Measurements from ENCODE around the gene LRRC8C. TPM values are rescaled to one million over a fixed set of nuclear protein-coding genes. Genes with fewer than 3 reads are reported as not detected.

Gene LRRC8C
- total RNA-seq, 2 donors from 2014 or later, result 9.0 to 11.5 TPM

DNA sequence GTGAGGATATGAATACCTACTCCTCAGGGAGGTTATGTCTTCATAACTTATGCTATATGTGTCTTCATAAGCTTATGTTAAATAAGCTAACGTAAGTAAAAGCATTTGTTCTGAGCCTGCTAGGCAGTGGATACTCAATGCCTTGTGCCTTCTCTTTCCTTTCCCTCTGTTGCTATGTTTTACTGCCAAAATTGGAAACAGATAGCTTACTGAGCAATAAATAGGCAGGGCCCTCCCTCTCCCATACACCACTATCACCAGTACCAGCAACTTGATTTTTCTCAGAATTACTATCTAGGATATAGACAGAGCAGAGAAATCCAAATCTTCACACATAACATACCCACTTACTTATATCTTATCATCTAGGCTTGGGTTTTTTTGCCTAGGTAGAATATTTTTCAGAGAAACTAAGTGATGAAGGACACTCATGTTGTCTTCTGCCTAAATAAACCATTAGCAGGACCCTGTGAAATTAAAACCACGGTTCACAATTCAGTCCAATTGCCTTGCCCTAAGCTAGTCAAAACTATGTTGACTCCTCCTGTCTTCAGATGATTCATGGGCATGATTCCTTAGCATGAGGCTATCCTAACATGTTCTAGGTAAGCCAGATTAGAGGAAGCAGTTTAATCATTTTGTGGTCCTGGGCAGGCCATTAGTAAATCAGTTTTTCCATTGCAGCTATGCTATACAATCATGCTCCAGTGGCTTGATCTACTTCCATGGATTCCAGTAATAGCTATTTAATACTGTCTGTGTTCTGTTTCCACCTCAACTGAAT is 15.9 kb upstream of the LRRC8C start:
- no peaks in the 10 kb centered on the region for H3K27me3 ChIP-seq
- no peaks in the 10 kb centered on the region for H3K36me3 ChIP-seq
- no peak for TF ChIP-seq CTCF (IDR thresholded peaks at IDR 0.05)
- peaks cover 0 to 32% of the 10 kb centered on the region in 2 donors for H3K4me1 ChIP-seq
- DNase-seq (ENCODE audit: low spot score), result no peak
- H3K9me3 ChIP-seq, result no peaks in the 10 kb centered on the region
- H3K4me3 ChIP-seq, result no peak overlapping the region
- peak overlapping the region; percentile 46 to 62 for H3K27ac ChIP-seq

- no peak for TF ChIP-seq CTCF (IDR thresholded peaks at IDR 0.05)
- H3K27me3 ChIP-seq, result no peaks in the 10 kb centered on the region
- H3K9me3 ChIP-seq, result no peaks in the 10 kb centered on the region
- no peaks in the 10 kb centered on the region for H3K36me3 ChIP-seq
- no peak overlapping the region for H3K27ac ChIP-seq
- DNase-seq (ENCODE audit: low spot score), result no peak
- peaks cover 0 to 17% of the 10 kb centered on the region in 2 donors for H3K4me1 ChIP-seq
- no peak overlapping the region for H3K4me3 ChIP-seq
These were observed 12.3 kb upstream of the LRRC8C start for GRCh38 chr1:89620664-89621063.

GRCh38 chr1:89622895-89623294 is 10.0 kb upstream of the LRRC8C start:
- DNase-seq (ENCODE audit: low spot score), result no peak
- H3K36me3 ChIP-seq, result no peaks in the 10 kb centered on the region
- H3K27me3 ChIP-seq, result no peaks in the 10 kb centered on the region
- no peak overlapping the region for H3K4me3 ChIP-seq
- no peak overlapping the region for H3K27ac ChIP-seq
- TF ChIP-seq CTCF (IDR thresholded peaks at IDR 0.05), result peak in 1 of 2 donors; percentile 24
- no peaks in the 10 kb centered on the region for H3K4me1 ChIP-seq
- H3K9me3 ChIP-seq, result no peaks in the 10 kb centered on the region

GRCh38 chr1:89624314-89624713 is 8.6 kb upstream of the LRRC8C start:
- Histone ChIP-seq H3K27me3 (no peaks in the 10 kb centered on the region), H3K9me3 (no peaks in the 10 kb centered on the region), H3K36me3 (no peaks in the 10 kb centered on the region), H3K4me3 (no peak overlapping the region), H3K27ac (no peak overlapping the region), H3K4me1 (no peaks in the 10 kb centered on the region)
- TF ChIP-seq CTCF (IDR thresholded peaks at IDR 0.05), result no peak
- DNase-seq (ENCODE audit: low spot score), result no peak

GRCh38 chr1:89624715-89625323 is 8.1 kb upstream of the LRRC8C start:
- no peak for DNase-seq (ENCODE audit: low spot score)
- Histone ChIP-seq H3K4me3 (no peak overlapping the region), H3K9me3 (no peaks in the 10 kb centered on the region), H3K27ac (no peak overlapping the region), H3K4me1 (no peaks in the 10 kb centered on the region), H3K36me3 (no peaks in the 10 kb centered on the region), H3K27me3 (no peaks in the 10 kb centered on the region)
- TF ChIP-seq CTCF (IDR thresholded peaks at IDR 0.05), result no peak
